Measurements from ENCODE around the gene PRPF40A. TPM values are rescaled to one million over a fixed set of nuclear protein-coding genes. Genes with fewer than 3 reads are reported as not detected.

Gene PRPF40A
- polyA plus RNA-seq, 1 donor (not counting 4 experiments of a cell fraction or from before 2014, with no cell fraction given) = 104 TPM

DNA sequence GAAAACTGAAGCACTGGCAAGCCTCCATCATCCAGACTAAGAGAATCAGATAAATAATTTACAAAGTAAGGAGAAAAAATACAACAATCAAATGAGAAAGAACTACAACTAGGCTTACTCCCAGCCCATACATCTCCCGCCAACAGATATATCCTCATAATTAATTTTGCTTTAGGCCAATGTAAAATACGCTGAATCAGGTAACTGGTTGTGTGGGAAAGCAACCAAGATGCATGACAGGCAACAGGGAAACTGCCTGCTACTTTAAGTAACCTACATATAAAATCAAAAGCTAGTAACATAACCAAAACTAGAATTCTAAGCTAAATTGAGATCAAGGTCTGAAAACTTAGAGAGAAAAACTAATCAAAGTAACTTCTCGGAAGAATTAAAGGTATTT is 21.5 kb downstream of the PRPF40A start:
- no peak overlapping the region for H3K4me3 ChIP-seq (ENCODE audit: control insufficient read depth in 2 of 3, extremely low read depth in 1 of 3, insufficient read depth in 2 of 3, low read depth in 1 of 3, low read length in 3 of 3)
- dilution Hi-C loops (cut with MboI; ENCODE audit: extremely low pct_ligation_motif_present, low sequenced_read_pairs) = no loop called here
- no peaks in the 10 kb centered on the region for H3K27me3 ChIP-seq (ENCODE audit: control insufficient read depth, extremely low read depth, insufficient read depth, low read length)
- no peaks in the 10 kb centered on the region for H3K9me3 ChIP-seq (ENCODE audit: control insufficient read depth, low read depth, low read length)
- H3K36me3 ChIP-seq (ENCODE audit: control insufficient read depth in 2 of 2, extremely low read depth in 1 of 2, insufficient read depth in 2 of 2, low read length in 2 of 2) = peaks cover 3 to 9% of the 10 kb centered on the region in 2 experiments
- H3K4me1 ChIP-seq (ENCODE audit: control insufficient read depth, extremely low read depth, insufficient read depth, low read length) = no peaks in the 10 kb centered on the region
- no peaks in the 10 kb centered on the region for H3K9me1 ChIP-seq (ENCODE audit: control insufficient read depth, extremely low read depth, insufficient read depth, low read length)
- H2AFZ ChIP-seq (ENCODE audit: control insufficient read depth, low read length) = no peak overlapping the region
- no peak overlapping the region for H3K9ac ChIP-seq (ENCODE audit: control insufficient read depth, extremely low read depth, insufficient read depth, low read length)
- no peak for FAIRE-seq
- TF ChIP-seq, protein P1, sequence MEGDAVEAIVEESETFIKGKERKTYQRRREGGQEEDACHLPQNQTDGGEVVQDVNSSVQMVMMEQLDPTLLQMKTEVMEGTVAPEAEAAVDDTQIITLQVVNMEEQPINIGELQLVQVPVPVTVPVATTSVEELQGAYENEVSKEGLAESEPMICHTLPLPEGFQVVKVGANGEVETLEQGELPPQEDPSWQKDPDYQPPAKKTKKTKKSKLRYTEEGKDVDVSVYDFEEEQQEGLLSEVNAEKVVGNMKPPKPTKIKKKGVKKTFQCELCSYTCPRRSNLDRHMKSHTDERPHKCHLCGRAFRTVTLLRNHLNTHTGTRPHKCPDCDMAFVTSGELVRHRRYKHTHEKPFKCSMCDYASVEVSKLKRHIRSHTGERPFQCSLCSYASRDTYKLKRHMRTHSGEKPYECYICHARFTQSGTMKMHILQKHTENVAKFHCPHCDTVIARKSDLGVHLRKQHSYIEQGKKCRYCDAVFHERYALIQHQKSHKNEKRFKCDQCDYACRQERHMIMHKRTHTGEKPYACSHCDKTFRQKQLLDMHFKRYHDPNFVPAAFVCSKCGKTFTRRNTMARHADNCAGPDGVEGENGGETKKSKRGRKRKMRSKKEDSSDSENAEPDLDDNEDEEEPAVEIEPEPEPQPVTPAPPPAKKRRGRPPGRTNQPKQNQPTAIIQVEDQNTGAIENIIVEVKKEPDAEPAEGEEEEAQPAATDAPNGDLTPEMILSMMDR (optimal IDR thresholded peaks at IDR 0.05 in 1 of 3, IDR thresholded peaks at IDR 0.05 in 1 of 3, conservative IDR thresholded peaks at IDR 0.05 in 1 of 3; ENCODE audit: extremely low read depth in 1 of 3, insufficient read depth in 2 of 3, low read length in 3 of 3) = no peak
- no peak for TF ChIP-seq EZH2 (IDR thresholded peaks at IDR 0.05; ENCODE audit: low read length)
- no peak overlapping the region for H3K4me2 ChIP-seq (ENCODE audit: control insufficient read depth, extremely low read depth, insufficient read depth, low read depth, low read length)
- peaks cover 7% of the 10 kb centered on the region for H4K20me1 ChIP-seq (ENCODE audit: control insufficient read depth, extremely low read depth, insufficient read depth, low read length)
- no peak for DNase-seq (ENCODE audit: low read depth, low spot score)
- H3K27ac ChIP-seq (ENCODE audit: control insufficient read depth, insufficient read depth, low read length) = no peak overlapping the region
- peaks cover 73% of the 10 kb centered on the region for H3K79me2 ChIP-seq (ENCODE audit: control insufficient read depth, insufficient read depth, low read length)

- Histone ChIP-seq H3K36me3 (ENCODE audit: control insufficient read depth in 2 of 2, extremely low read depth in 1 of 2, insufficient read depth in 2 of 2, low read length in 2 of 2) (peaks cover 3 to 12% of the 10 kb centered on the region in 2 experiments), H2AFZ (ENCODE audit: control insufficient read depth, low read length) (no peak overlapping the region), H3K4me2 (ENCODE audit: control insufficient read depth, extremely low read depth, insufficient read depth, low read depth, low read length) (no peak overlapping the region), H3K9me1 (ENCODE audit: control insufficient read depth, extremely low read depth, insufficient read depth, low read length) (no peaks in the 10 kb centered on the region), H3K4me3 (ENCODE audit: control insufficient read depth in 2 of 3, extremely low read depth in 1 of 3, insufficient read depth in 2 of 3, low read depth in 1 of 3, low read length in 3 of 3) (no peak overlapping the region), H3K9ac (ENCODE audit: control insufficient read depth, extremely low read depth, insufficient read depth, low read length) (no peak overlapping the region), H4K20me1 (ENCODE audit: control insufficient read depth, extremely low read depth, insufficient read depth, low read length) (peaks cover 9% of the 10 kb centered on the region), H3K79me2 (ENCODE audit: control insufficient read depth, insufficient read depth, low read length) (peaks cover 57% of the 10 kb centered on the region), H3K27me3 (ENCODE audit: control insufficient read depth, extremely low read depth, insufficient read depth, low read length) (no peaks in the 10 kb centered on the region), H3K9me3 (ENCODE audit: control insufficient read depth, low read depth, low read length) (no peaks in the 10 kb centered on the region), H3K27ac (ENCODE audit: control insufficient read depth, insufficient read depth, low read length) (peak overlapping the region; percentile 19), H3K4me1 (ENCODE audit: control insufficient read depth, extremely low read depth, insufficient read depth, low read length) (no peaks in the 10 kb centered on the region)
- TF ChIP-seq, protein P1 (optimal IDR thresholded peaks at IDR 0.05 in 1 of 3, IDR thresholded peaks at IDR 0.05 in 1 of 3, conservative IDR thresholded peaks at IDR 0.05 in 1 of 3; ENCODE audit: extremely low read depth in 1 of 3, insufficient read depth in 2 of 3, low read length in 3 of 3) = no peak
- TF ChIP-seq EZH2 (IDR thresholded peaks at IDR 0.05; ENCODE audit: low read length) = no peak
- no peak for FAIRE-seq
- dilution Hi-C loops (cut with MboI; ENCODE audit: extremely low pct_ligation_motif_present, low sequenced_read_pairs) = no loop called here
- DNase-seq (ENCODE audit: low read depth, low spot score) = no peak
Observed at GRCh38 chr2:152694161-152694661, 23.1 kb downstream of the PRPF40A start.

Measured in keratinocyte (primary cell).